IMR-90 (cell line): ENCODE data around the gene NIPSNAP2. TPM values are rescaled to one million over a fixed set of nuclear protein-coding genes. Genes with fewer than 3 reads are reported as not detected.
A peak's percentile ranks its signal among the peaks of the same experiment; 100 is the strongest.
"Not testable (repeated sequence)": the region's sequence is repeated elsewhere in the genome, so short reads cannot be mapped to it uniquely, and the experiment has no call there.

Source experiments
- ATAC-seq: fragments of 200-7000 bp; cut with Tn5 transposase; 2 replicates; pipeline ENCODE4 v1.9.1; 2020; ENCODE audit warnings: low read depth, mild to moderate bottlenecking, moderate library complexity
- BruUV-seq: library from RNA; stranded (reverse); fragments of 400-500 nt; replicated peaks from 2 replicates; lab custom pipeline; 2021; lab: Mats Ljungman, UMichigan
- CTCF ChIA-PET: fragments of 300-600 bp; formaldehyde crosslinking; extraction: SDS; loops from one replicate; lab custom pipeline; 2021; ENCODE audit warnings: antibody characterized with exemption; lab: Yijun Ruan, JAX
- POLR2A ChIA-PET: fragments of 300-600 bp; sonication (Branson Sonifier 250); formaldehyde crosslinking; loops from one replicate; lab custom pipeline; 2022; ENCODE audit warnings: antibody characterized with exemption; ENCODE audit not compliant: unreplicated experiment; lab: Charles Lee
- DNase-seq: peaks from one replicate; pipeline ENCODE4 v3.0.0; 2013
- H2AFZ ChIP-seq: replicated peaks from 2 replicates; pipeline ENCODE3; 2013; ENCODE audit warnings: low read length, mild to moderate bottlenecking; ENCODE audit not compliant: poor library complexity
- H2AK5ac ChIP-seq: 2 replicates; pipeline ENCODE4 v1.6.1; 2013; ENCODE audit warnings: low read depth, low read length, inconsistent platforms
- H2AK9ac ChIP-seq: replicated peaks from 2 replicates; pipeline ENCODE3; 2013; ENCODE audit warnings: mild to moderate bottlenecking, low read depth, low read length, moderate library complexity; ENCODE audit not compliant: poor library complexity
- H2BK120ac ChIP-seq: 2 replicates; pipeline ENCODE4 v1.6.1; 2013; ENCODE audit warnings: low read depth, low read length, inconsistent platforms
- H2BK15ac ChIP-seq: 3 replicates; pipeline ENCODE4 v1.6.1; 2013; ENCODE audit warnings: low read depth, low read length, inconsistent platforms
- H2BK20ac ChIP-seq: 2 replicates; pipeline ENCODE4 v1.6.1; 2013; ENCODE audit warnings: low read depth, mild to moderate bottlenecking, inconsistent platforms, low read length, moderate library complexity
- H2BK5ac ChIP-seq: 2 replicates; pipeline ENCODE4 v1.6.1; 2013; ENCODE audit warnings: mild to moderate bottlenecking, low read depth, low read length, inconsistent platforms; ENCODE audit not compliant: poor library complexity, severe bottlenecking
- H3K14ac ChIP-seq: replicated peaks from 2 replicates; pipeline ENCODE4 v1.6.1; 2013; ENCODE audit warnings: low read depth, low read length, inconsistent platforms
- H3K18ac ChIP-seq: 2 replicates; pipeline ENCODE4 v1.6.1; 2013; ENCODE audit warnings: low read depth, low read length, control low read depth
- H3K23ac ChIP-seq: 2 replicates; pipeline ENCODE4 v1.6.1; 2013; ENCODE audit warnings: low read depth, low read length, inconsistent platforms
- H3K27ac ChIP-seq: 2 replicates; pipeline ENCODE4 v1.5.1; 2013; ENCODE audit warnings: mild to moderate bottlenecking, control low read depth, low read length; ENCODE audit not compliant: insufficient read depth
- H3K27me3 ChIP-seq: 2 replicates; pipeline ENCODE4 v1.6.1; 2013; ENCODE audit warnings: low read length; ENCODE audit not compliant: control insufficient read depth, insufficient read depth
- H3K36me3 ChIP-seq: 2 replicates; pipeline ENCODE4 v1.6.1; 2013; ENCODE audit warnings: low read length, mixed read lengths; ENCODE audit not compliant: control insufficient read depth, insufficient read depth
- H3K4ac ChIP-seq: 2 replicates; pipeline ENCODE4 v1.6.1; 2013; ENCODE audit warnings: low read depth, low read length, inconsistent platforms
- H3K4me1 ChIP-seq: 2 replicates; pipeline ENCODE4 v1.6.1; 2013; ENCODE audit warnings: low read length, mixed read lengths; ENCODE audit not compliant: control insufficient read depth, insufficient read depth
- H3K4me2 ChIP-seq: 2 replicates; pipeline ENCODE4 v1.6.1; 2013; ENCODE audit warnings: low read depth, mild to moderate bottlenecking, control low read depth, low read length, moderate library complexity
- H3K4me3 ChIP-seq: 2 replicates; pipeline ENCODE4 v1.5.1; 2013; ENCODE audit warnings: low read depth, mild to moderate bottlenecking, control low read depth, low read length, moderate library complexity; ENCODE audit not compliant: insufficient read depth
- H3K56ac ChIP-seq: 2 replicates; pipeline ENCODE4 v1.6.1; 2013; ENCODE audit warnings: low read length, inconsistent platforms; ENCODE audit not compliant: insufficient read depth; ENCODE audit errors: extremely low read depth
- H3K79me1 ChIP-seq, 2 experiments: 2 replicates each; pipeline ENCODE4 v1.6.1; 2013; ENCODE audit warnings: low read length in 2 of 2, inconsistent platforms in 1 of 2, low read depth in 1 of 2
- H3K9ac ChIP-seq: 2 replicates; pipeline ENCODE4 v1.6.1; 2013; ENCODE audit warnings: low read depth, low read length, control low read depth
- H3K9me1 ChIP-seq: 2 replicates; pipeline ENCODE4 v1.6.1; 2013; ENCODE audit warnings: low read length, inconsistent platforms; ENCODE audit not compliant: insufficient read depth
- H3K9me3 ChIP-seq: 2 replicates; pipeline ENCODE4 v1.6.1; 2013; ENCODE audit warnings: low read length; ENCODE audit not compliant: control insufficient read depth, insufficient read depth
- H4K20me1 ChIP-seq: 2 replicates; pipeline ENCODE4 v1.6.1; 2013; ENCODE audit warnings: low read length, inconsistent platforms; ENCODE audit not compliant: insufficient read depth
- H4K5ac ChIP-seq: 2 replicates; pipeline ENCODE4 v1.6.1; 2013; ENCODE audit warnings: mild to moderate bottlenecking, low read depth, low read length, control low read depth
- H4K8ac ChIP-seq, 2 experiments: 2 replicates each; pipeline ENCODE4 v1.6.1; 2013; ENCODE audit warnings: low read depth in 2 of 2, low read length in 2 of 2, control low read depth in 1 of 2, inconsistent platforms in 1 of 2
- H4K91ac ChIP-seq: 2 replicates; pipeline ENCODE4 v1.6.1; 2013; ENCODE audit warnings: low read depth, low read length, inconsistent platforms; ENCODE audit not compliant: insufficient read depth
- WGBS, 2 experiments: methylation state at CpG; one replicate each; pipeline versions ENCODE4 v1.1.5 to v1.1.7; 2013; ENCODE audit warnings: missing lambda C conversion rate in 2 of 2; ENCODE audit not compliant: insufficient read length in 1 of 2; ENCODE audit errors: extremely low coverage in 2 of 2; 5-methylcytosine and 5-hydroxymethylcytosine counted together
- dilution Hi-C: fragments of 300-500 bp; cut with HindIII; formaldehyde crosslinking; loops from one replicate; pipeline ENCODE4 v1.14.3; 2018; ENCODE audit warnings: low sequenced_read_pairs; ENCODE audit not compliant: unreplicated experiment
- in situ Hi-C: fragments of 300-500 bp; cut with MboI; formaldehyde crosslinking; loops from 3 replicates; pipeline ENCODE4 v1.14.3; 2019; ENCODE audit warnings: low sequenced_read_pairs, inconsistent platforms, mixed read lengths
- intact Hi-C: fragments of 100-400 bp; cut with micrococcal nuclease; formaldehyde crosslinking; loops from 2 replicates; pipeline ENCODE4 v1.10.0; 2022
- polyA plus RNA-seq, 3 experiments: library from polyadenylated mRNA; depleted of rRNA; stranded (reverse); fragments of >200 nt; gene quantifications; 2 replicates each; pipeline ENCODE4 v1.2.3, GENCODE V29; 2012; ENCODE audit warnings: low replicate concordance in 1 of 3
- total RNA-seq: library from RNA; depleted of rRNA; stranded (reverse); fragments of >200 nt; gene quantifications from 2 replicates; pipeline ENCODE4 v1.2.3, GENCODE V29; 2012

Gene NIPSNAP2
- total and polyA plus RNA-seq, 2 of the 4 experiments (the other 2 are of a cell fraction), result 33.7 to 42.8 TPM

GRCh38 chr7:56047446-56048116 lies 83.2 kb downstream of the NIPSNAP2 start:
- DNase-seq, result not testable (repeated sequence)

More at GRCh38 chr7:56047446-56048116, 83.2 kb downstream of the NIPSNAP2 start:
- H3K14ac ChIP-seq, H2BK15ac ChIP-seq, H3K9ac ChIP-seq, ATAC-seq, H2BK120ac ChIP-seq, H4K8ac ChIP-seq, H4K20me1 ChIP-seq, H3K4me1 ChIP-seq, H3K4me2 ChIP-seq, H3K56ac ChIP-seq, H2AK5ac ChIP-seq, POLR2A ChIA-PET, H3K36me3 ChIP-seq, BruUV-seq, CTCF ChIA-PET, H3K4me3 ChIP-seq, H3K18ac ChIP-seq, H2AFZ ChIP-seq, H3K9me1 ChIP-seq, H4K5ac ChIP-seq, H3K23ac ChIP-seq, H2AK9ac ChIP-seq, H3K27me3 ChIP-seq, dilution Hi-C loops, H4K91ac ChIP-seq, in situ Hi-C loops, H3K4ac ChIP-seq, H2BK20ac ChIP-seq, H3K9me3 ChIP-seq: not testable (repeated sequence)
- peak overlapping the region; percentile 85; the same call in 1 of the 2 replicates for H3K27ac ChIP-seq
- WGBS, 2 experiments, result 80% methylated on average over 1 of the region's 11 CpGs; no CpG with 5 or more reads in 1 of the 2 experiments
- intact Hi-C loops, result loop anchor here (2.0 kb wide), 1 partner anchor 15 kb away; no protein-coding TSS in a partner anchor
- H2BK5ac ChIP-seq, result peak overlapping the region; percentile 77
- H3K79me1 ChIP-seq, result peaks cover 18 to 29% of the 10 kb centered on the region in 2 experiments
